Activated naive CD4-positive, alpha-beta T cell treated with anti-CD3 and anti-CD28 coated beads, Interleukin-2, amount 50 U/mL, for 24 hours (primary cell): ENCODE measurements around the gene PITPNC1.
"Not testable (repeated sequence)": the region's sequence is repeated elsewhere in the genome, so short reads cannot be mapped to it uniquely, and the experiment has no call there.

Experiments
- H3K27ac Mint-ChIP-seq: one replicate; pipeline ENCODE4 v1.8.0; 2021; ENCODE audit warnings: mild to moderate bottlenecking, mixed read lengths
- H3K27me3 Mint-ChIP-seq: one replicate; pipeline ENCODE4 v1.8.0; 2021; ENCODE audit warnings: mixed read lengths
- H3K36me3 Mint-ChIP-seq: one replicate; pipeline ENCODE4 v1.8.0; 2021; ENCODE audit warnings: mixed read lengths
- H3K4me1 Mint-ChIP-seq: one replicate; pipeline ENCODE4 v1.8.0; 2021; ENCODE audit warnings: mixed read lengths
- H3K4me3 Mint-ChIP-seq: one replicate; pipeline ENCODE4 v1.8.0; 2021; ENCODE audit warnings: mild to moderate bottlenecking, mixed read lengths
- H3K9me3 Mint-ChIP-seq: one replicate; pipeline ENCODE4 v1.8.0; 2021; ENCODE audit warnings: mixed read lengths

Gene PITPNC1

GRCh38 chr17:67711916-67712315, 334.8 kb downstream of the PITPNC1 start:
- H3K36me3 Mint-ChIP-seq, result no peaks in the 10 kb centered on the region
- peaks cover 5% of the 10 kb centered on the region for H3K4me1 Mint-ChIP-seq
- H3K27me3 Mint-ChIP-seq, result no peaks in the 10 kb centered on the region
- no peak overlapping the region for H3K4me3 Mint-ChIP-seq
- H3K9me3 Mint-ChIP-seq, result no peaks in the 10 kb centered on the region
- H3K27ac Mint-ChIP-seq, result no peak overlapping the region

DNA sequence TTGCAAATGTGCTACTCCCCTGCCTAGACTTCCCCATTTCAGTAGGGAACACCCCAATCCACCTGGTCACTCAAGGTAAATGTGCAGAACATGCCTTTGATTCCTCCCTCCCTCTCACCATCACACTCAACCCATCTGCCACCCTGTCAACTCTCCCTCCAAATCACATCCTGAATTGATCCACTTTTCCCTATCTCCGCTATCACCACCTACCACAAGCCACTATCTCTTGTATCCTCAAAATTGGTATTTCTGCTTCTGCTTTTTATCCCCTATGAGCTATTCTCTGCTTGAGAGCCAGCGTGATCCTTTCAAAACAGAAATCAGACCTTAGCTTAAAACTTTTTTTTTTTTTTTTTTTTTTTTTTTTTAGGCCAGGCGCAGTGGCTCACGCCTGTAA, 335.3 kb downstream of the PITPNC1 start:
- Mint-ChIP-seq H3K9me3 (no peaks in the 10 kb centered on the region), H3K27ac (no peak overlapping the region), H3K27me3 (no peaks in the 10 kb centered on the region), H3K36me3 (no peaks in the 10 kb centered on the region), H3K4me1 (peaks cover 8% of the 10 kb centered on the region), H3K4me3 (no peak overlapping the region)

GRCh38 chr17:67713169-67713568, 336.1 kb downstream of the PITPNC1 start:
- Mint-ChIP-seq H3K27me3 (no peaks in the 10 kb centered on the region), H3K36me3 (peaks cover 2% of the 10 kb centered on the region), H3K4me3 (no peak overlapping the region), H3K4me1 (peaks cover 13% of the 10 kb centered on the region), H3K9me3 (no peaks in the 10 kb centered on the region), H3K27ac (no peak overlapping the region)

DNA sequence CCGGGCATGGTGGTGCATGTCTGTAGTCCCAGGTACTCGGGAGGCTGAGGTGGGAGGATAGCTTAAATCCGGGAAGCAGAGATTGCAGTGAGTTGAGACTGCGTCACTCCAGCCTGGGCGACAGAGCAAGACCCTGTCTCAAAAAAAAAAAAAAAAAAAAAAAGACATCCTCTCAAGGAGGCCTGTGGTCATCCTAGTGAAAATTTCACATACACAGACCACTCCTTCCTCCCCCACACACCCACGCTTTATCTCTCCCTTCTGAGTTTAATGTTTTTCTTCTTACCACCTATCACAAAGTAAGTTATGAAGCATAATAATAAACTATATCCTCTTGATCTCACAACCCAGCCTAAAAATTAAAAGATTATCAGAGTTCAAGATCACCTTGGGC, 339.3 kb downstream of the PITPNC1 start:
- no peaks in the 10 kb centered on the region for H3K27me3 Mint-ChIP-seq
- H3K27ac Mint-ChIP-seq, result peak overlapping the region; percentile 65
- peaks cover 20% of the 10 kb centered on the region for H3K4me1 Mint-ChIP-seq
- no peaks in the 10 kb centered on the region for H3K9me3 Mint-ChIP-seq
- peak overlapping the region; percentile 100 for H3K4me3 Mint-ChIP-seq
- peaks cover 2% of the 10 kb centered on the region for H3K36me3 Mint-ChIP-seq

DNA sequence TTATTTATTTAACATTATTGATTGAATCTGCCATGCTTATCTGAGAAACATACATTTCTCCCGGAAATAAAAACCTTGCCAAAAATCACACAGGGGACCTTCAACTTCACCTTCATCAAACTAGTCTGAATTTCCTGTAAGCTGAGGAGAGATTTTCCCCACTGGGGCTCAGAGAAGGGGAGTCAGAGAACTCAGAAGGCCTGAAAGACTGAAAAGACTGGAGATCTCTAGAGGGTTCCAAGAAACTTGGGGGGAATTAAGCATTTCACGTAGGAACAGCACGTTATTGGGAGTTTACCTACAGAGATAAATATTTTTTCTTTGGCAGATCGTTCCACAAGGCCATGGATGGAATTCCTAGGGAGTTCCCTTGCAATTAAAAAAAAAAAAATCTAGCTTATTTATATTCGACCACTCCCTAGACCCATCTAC, 340.1 kb downstream of the PITPNC1 start:
- no peaks in the 10 kb centered on the region for H3K9me3 Mint-ChIP-seq
- peak overlapping the region; percentile 100 for H3K27ac Mint-ChIP-seq
- H3K27me3 Mint-ChIP-seq, result no peaks in the 10 kb centered on the region
- H3K36me3 Mint-ChIP-seq, result peaks cover 6% of the 10 kb centered on the region
- peak overlapping the region; percentile 100 for H3K4me3 Mint-ChIP-seq
- H3K4me1 Mint-ChIP-seq, result peaks cover 25% of the 10 kb centered on the region

DNA sequence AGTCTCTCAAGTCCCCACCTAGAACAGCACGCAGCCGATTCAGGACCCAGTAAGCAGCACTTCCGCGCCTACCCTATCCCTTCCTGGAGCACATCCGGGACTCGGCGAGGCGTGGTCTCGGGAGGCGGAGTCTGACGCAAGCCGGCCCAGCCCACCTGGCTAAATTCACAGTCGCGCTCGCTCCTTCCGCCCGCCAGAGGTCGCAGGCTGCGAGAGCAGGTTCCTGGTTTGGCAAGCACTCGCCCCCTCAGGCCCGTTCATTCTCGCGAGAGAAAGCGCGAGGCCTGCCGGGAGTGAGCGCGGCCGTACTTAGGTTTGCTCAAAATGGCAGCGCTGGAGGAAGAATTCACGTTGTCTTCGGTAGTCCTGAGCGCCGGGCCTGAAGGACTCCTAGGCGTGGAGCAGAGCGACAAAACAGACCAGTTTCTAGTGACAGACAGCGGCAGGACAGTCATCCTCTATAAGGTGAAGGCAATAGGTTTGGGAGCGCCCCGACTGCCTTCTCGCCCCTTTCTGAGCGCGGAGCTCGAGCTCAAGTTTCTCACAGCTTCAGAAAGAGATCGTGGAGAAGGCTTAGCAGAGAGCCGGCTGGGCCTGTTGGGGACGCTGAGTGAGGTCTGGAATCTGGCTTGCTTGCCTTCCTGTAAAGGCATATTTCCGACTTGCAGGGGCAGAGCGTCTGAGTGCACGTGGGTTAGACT, 340.7 kb downstream of the PITPNC1 start, which contains the start of gene NOL11:
NOL11 (plus strand) TSS at position 313 of the 701 bp plus-strand sequence; CDS start at position 325, 12 bp downstream.
- H3K4me1 Mint-ChIP-seq, result peaks cover 25% of the 10 kb centered on the region
- H3K27ac Mint-ChIP-seq, result peak within 1 kb of the TSS; percentile 100
- no peaks in the 10 kb centered on the region for H3K27me3 Mint-ChIP-seq
- peaks cover 6% of the 10 kb centered on the region for H3K36me3 Mint-ChIP-seq
- no peaks in the 10 kb centered on the region for H3K9me3 Mint-ChIP-seq
- H3K4me3 Mint-ChIP-seq, result peak within 1 kb of the TSS; percentile 100

DNA sequence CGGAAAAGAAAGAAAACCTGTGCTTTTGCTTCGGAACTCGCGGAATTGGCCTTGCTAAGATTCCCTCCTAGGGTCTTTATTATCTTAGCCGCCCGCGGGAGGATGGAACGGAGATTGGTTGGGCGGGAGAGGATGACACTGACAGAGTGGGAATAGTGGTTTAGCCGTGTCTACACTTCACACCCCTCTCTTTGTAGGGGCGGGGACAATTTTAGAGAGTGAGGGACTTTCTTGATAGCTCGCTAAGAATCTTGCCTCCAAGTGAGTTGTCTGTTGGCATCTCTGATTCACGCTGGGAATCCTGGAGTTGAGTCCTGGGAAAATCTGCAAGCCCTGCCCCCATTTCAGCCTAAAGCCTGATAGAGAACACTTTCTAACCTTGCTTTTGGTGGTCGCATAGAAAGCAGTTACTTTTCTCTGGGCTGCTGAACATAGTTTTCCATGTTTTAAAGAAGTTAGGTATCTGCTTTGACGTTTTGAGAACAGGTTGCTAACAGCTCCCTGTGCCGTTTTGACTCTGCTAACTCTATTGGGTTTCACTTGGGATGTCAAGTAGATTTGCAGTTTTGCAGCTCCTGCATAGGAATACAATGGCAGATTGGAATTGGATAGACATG, 341.4 kb downstream of the PITPNC1 start:
- H3K27ac Mint-ChIP-seq, result peak overlapping the region; percentile 100
- peaks cover 25% of the 10 kb centered on the region for H3K4me1 Mint-ChIP-seq
- H3K36me3 Mint-ChIP-seq, result peaks cover 6% of the 10 kb centered on the region
- H3K27me3 Mint-ChIP-seq, result no peaks in the 10 kb centered on the region
- peak overlapping the region; percentile 100 for H3K4me3 Mint-ChIP-seq
- no peaks in the 10 kb centered on the region for H3K9me3 Mint-ChIP-seq

- H3K4me3 Mint-ChIP-seq, result peak overlapping the region; percentile 64
- peaks cover 19% of the 10 kb centered on the region for H3K36me3 Mint-ChIP-seq
- peak overlapping the region; percentile 78 for H3K27ac Mint-ChIP-seq
- H3K27me3 Mint-ChIP-seq, result no peaks in the 10 kb centered on the region
- peaks cover 46% of the 10 kb centered on the region for H3K4me1 Mint-ChIP-seq
- no peaks in the 10 kb centered on the region for H3K9me3 Mint-ChIP-seq
Observed at GRCh38 chr17:67725373-67725791, 348.3 kb downstream of the PITPNC1 start.

- peak overlapping the region; percentile 78 for H3K27ac Mint-ChIP-seq
- H3K4me1 Mint-ChIP-seq, result peaks cover 43% of the 10 kb centered on the region
- H3K4me3 Mint-ChIP-seq, result peak overlapping the region; percentile 64
Observed at GRCh38 chr17:67725807-67726206, 348.7 kb downstream of the PITPNC1 start.

GRCh38 chr17:67727152-67728039, 350.3 kb downstream of the PITPNC1 start:
- H3K9me3 Mint-ChIP-seq, H3K4me3 Mint-ChIP-seq, H3K27ac Mint-ChIP-seq, H3K27me3 Mint-ChIP-seq: not testable (repeated sequence)
- peaks cover 43% of the 10 kb centered on the region for H3K4me1 Mint-ChIP-seq
- peaks cover 22% of the 10 kb centered on the region for H3K36me3 Mint-ChIP-seq

More at GRCh38 chr17:67725807-67726206, 348.7 kb downstream of the PITPNC1 start:
- Mint-ChIP-seq H3K36me3 (peaks cover 20% of the 10 kb centered on the region), H3K27me3 (no peaks in the 10 kb centered on the region), H3K9me3 (no peaks in the 10 kb centered on the region)

- peaks cover 31% of the 10 kb centered on the region for H3K36me3 Mint-ChIP-seq
- H3K27me3 Mint-ChIP-seq, result no peaks in the 10 kb centered on the region
Observed at GRCh38 chr17:67729903-67730302, 352.8 kb downstream of the PITPNC1 start.

GRCh38 chr17:67730731-67731130, 353.6 kb downstream of the PITPNC1 start:
- Mint-ChIP-seq H3K4me3 (no peak overlapping the region), H3K36me3 (peaks cover 29% of the 10 kb centered on the region), H3K4me1 (peaks cover 53% of the 10 kb centered on the region), H3K27ac (no peak overlapping the region), H3K9me3 (no peaks in the 10 kb centered on the region), H3K27me3 (no peaks in the 10 kb centered on the region)

More at GRCh38 chr17:67729903-67730302, 352.8 kb downstream of the PITPNC1 start:
- Mint-ChIP-seq H3K4me1 (peaks cover 59% of the 10 kb centered on the region), H3K9me3 (no peaks in the 10 kb centered on the region), H3K27ac (no peak overlapping the region), H3K4me3 (no peak overlapping the region)

DNA sequence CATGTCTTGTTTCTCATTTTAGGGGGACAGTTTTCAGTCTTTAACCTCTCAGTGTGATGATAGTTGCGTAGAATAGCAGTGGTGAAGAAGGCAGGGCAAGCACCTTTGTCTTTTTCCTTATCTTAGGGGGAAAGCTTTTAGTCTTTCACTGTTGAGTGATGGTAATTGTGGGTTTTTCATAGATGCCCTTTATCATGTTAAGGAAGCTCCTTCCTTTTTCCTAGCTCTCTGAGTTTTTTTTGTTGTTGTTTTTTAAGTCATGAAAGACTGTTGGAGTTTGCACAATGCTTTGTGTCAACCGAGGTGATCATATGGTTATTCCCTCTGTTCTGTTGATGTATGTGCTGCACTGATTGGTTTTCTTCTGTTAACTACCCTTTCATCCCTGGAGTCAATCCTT, 356.4 kb downstream of the PITPNC1 start:
- Mint-ChIP-seq H3K27me3 (no peaks in the 10 kb centered on the region), H3K9me3 (no peaks in the 10 kb centered on the region), H3K27ac (peak overlapping the region; percentile 27), H3K36me3 (peaks cover 30% of the 10 kb centered on the region), H3K4me3 (peak overlapping the region; percentile 6), H3K4me1 (peaks cover 34% of the 10 kb centered on the region)

DNA sequence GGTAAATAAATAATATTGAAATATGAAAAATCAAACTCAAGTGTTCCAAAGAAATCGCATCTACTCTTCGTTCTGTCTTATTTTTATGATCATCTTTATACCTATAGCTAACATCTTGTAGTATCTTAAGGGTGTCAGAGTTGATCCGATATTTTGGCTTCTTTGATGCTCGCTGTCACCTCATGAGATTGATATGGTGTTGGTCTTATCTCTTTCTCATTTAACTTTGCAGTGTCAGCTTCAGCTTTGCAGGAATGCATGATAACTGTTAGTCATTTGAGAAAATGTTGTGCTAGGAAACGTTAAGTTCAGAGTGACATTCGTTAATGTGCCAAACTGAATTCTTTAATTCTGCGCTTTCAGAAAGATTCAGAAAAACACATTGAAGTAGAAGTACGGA, 360.1 kb downstream of the PITPNC1 start:
- H3K27me3 Mint-ChIP-seq, result no peaks in the 10 kb centered on the region
- peaks cover 24% of the 10 kb centered on the region for H3K4me1 Mint-ChIP-seq
- peaks cover 20% of the 10 kb centered on the region for H3K36me3 Mint-ChIP-seq
- H3K4me3 Mint-ChIP-seq, result no peak overlapping the region
- H3K27ac Mint-ChIP-seq, result no peak overlapping the region
- H3K9me3 Mint-ChIP-seq, result no peaks in the 10 kb centered on the region

- Mint-ChIP-seq H3K9me3 (no peaks in the 10 kb centered on the region), H3K4me1 (no peaks in the 10 kb centered on the region), H3K27me3 (no peaks in the 10 kb centered on the region), H3K36me3 (peaks cover 6% of the 10 kb centered on the region), H3K4me3 (no peak overlapping the region), H3K27ac (no peak overlapping the region)
Observed at GRCh38 chr17:67742025-67742424, 364.9 kb downstream of the PITPNC1 start.
